ENCODE results near the gene POLR1E.

GRCh38 chr9:37515620-37516258, 30.0 kb downstream of the POLR1E start:
- no peak for TF ChIP-seq CTCF (IDR thresholded peaks at IDR 0.05; ENCODE audit: insufficient read depth, low read length, poor library complexity, severe bottlenecking)
- TF ChIP-seq EZH2phosphoT487 (conservative IDR thresholded peaks at IDR 0.05; ENCODE audit: low read length) = no peak

Measured in SU-DHL-6 (cell line).